ENCODE results near the gene DRC1.
"Not testable (repeated sequence)": the region's sequence is repeated elsewhere in the genome, so short reads cannot be mapped to it uniquely, and the experiment has no call there.

The DRC1 gene
- total RNA-seq, result 0 to 0.15 (median 0.10) reads per million in 4 donors

DNA sequence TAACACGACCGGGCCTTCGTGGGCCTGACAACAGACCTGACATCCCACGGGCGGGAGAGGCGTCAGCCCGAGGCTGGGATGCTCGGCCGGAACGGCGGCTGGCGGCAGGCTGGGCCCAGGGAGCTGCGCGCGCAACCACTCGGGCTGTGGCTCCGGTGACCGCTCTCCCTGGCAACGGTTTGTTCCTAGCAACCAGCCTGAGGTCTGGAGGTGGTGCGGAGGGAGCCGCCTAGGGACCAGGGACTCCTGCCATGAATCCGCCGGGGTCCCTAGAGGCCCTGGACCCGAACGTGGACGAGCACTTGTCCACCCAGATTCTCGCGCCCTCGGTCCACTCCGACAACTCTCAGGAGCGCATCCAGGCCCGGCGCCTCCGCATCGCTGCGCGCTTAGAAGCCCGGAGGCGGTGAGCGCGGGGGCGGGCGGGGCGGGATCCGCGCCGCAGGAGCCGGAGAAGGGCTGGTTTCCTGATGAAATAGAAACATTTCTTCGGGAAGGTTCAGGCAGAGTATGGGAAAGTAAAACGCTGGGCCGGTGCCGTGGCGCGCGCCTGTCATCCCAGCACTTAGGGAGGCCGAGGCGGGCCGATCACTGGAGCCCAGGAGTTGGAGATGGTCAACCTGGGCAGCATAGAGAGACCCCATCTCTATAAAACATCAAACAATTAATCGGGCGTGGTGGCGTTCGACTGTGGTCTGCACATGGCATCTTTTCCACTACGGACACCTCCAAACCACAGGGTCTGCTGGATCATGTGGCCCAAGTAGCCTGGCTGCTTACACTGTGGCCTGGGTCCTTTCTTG lies at the start of gene DRC1:
Gene DRC1 (plus strand): TSS at position 182 of the 803 bp plus-strand sequence. CDS start 70 bp downstream, at position 252.
- DNase-seq, result peak in 1 of 5 donors; percentile 24

DNA sequence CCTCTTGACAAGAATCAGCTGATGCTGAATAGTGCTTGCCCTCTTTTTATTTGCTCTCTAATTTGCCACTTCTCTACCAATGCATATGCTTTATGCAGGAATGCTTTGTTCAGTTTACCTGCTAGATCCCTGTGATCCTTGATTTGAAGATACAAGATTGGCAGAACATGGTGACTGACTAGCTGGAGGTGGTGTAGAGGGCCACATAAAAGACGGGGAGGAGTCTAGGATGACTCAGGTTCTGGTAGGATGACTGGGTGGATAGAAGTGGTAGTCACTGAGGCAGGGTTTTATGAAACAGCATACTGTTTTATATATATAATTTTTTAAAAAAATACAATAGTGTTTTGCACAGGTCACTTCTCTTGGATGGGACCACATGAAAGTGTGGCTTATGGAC lies 48.8 kb upstream of the DRC1 start:
- no peak for DNase-seq

DNA sequence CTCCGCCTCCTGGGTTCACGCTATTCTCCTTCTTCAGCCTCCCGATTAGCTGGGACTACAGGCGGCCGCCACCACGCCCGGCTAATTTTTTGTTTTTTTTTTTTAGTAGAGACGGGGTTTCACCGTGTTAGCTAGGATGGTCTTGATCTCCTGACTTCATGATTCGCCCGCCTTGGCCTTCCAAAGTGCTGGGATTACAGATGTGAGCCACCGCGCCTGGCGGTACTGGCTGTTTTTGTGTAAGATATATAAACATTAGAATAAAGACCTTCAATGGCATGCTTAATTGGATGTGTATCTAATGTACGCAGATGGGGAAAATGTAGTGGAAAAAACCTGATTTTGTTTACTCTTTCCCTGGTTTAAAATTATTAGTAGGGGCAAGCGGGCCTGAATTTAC lies 47.3 kb upstream of the DRC1 start:
- DNase-seq, result not testable (repeated sequence)

DNA sequence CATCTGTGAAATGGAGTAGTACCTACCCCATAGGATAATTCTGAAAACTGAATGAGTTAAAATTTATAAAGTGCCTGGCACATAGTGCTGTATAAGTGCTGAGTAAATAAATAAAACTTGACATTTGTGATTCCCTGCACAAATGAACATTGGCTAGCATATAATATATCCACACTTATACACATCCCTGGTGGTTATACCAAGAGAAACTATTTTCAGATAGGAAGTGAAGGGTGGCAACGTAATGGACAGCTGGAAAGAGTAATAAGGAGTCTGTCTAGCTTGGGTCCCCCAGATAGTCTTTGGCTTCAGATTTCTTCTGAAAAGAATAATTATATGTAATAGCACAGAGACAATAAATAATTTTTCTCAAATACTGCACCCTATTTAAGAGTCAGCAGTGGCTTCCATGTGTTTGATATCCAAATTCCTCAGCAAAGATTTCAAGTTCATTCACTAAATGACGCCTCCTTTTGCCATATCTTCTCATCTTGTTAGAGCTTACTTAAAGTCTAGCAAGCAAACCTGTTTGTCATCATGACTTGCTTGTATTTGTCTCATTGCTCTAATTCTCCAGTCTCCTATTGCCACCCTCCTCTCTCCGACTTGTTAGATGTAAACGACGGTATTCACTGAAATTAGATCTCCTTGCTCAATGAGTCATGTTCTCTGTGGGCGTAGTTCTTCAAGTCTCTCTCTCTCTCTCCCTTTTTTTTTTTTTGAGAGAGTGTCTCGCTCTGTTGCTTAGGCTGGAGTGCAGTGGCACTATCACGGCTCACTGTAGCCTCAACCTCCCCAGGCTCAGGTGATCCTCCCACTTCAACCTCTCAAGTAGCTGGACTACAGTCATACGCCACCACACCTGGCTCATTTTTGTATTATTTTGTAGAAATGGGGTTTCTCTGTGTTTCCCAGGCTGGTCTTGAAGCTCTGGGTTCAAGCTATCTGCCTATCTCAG lies 46.4 kb upstream of the DRC1 start:
- DNase-seq, result peak in 1 of 5 donors; percentile 22

DNA sequence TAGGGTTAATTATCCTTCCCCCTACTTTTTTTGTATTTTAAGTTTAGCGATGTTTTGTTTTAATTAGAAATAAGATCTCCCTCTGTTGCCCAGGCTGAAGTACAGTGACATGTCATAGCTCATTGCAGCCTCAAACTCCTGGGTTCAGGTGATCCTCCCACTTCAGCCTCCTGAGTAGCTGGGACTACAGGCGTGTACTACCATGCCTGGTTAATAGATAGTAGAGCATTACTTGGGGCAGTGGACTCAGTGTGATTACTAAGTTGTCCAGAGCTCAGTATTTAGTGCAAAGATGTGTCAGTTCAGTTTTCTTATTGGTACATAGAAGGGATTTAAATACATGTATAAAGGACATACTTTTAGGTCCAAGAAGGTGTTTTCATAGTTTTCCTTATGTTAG lies 45.6 kb upstream of the DRC1 start:
- no peak for DNase-seq

DNA sequence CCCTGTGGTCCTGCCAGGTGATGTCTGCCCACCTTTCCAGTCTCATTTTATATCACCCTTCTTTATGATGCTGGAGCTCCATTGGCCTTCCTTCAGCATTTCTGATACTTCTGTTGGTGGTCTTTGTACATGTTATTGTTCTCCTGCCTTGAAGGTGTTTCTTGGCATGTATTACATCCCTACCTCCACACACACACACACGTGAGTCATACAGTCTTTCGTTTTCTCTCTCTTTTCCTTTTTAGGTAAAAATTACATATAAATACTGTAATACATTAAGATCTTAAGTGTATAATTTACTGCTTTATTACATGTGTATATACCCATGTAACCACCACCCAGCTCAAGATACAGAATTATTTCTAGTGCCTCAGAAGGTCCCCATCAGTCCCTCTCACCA lies 44.9 kb upstream of the DRC1 start:
- DNase-seq, result no peak

DNA sequence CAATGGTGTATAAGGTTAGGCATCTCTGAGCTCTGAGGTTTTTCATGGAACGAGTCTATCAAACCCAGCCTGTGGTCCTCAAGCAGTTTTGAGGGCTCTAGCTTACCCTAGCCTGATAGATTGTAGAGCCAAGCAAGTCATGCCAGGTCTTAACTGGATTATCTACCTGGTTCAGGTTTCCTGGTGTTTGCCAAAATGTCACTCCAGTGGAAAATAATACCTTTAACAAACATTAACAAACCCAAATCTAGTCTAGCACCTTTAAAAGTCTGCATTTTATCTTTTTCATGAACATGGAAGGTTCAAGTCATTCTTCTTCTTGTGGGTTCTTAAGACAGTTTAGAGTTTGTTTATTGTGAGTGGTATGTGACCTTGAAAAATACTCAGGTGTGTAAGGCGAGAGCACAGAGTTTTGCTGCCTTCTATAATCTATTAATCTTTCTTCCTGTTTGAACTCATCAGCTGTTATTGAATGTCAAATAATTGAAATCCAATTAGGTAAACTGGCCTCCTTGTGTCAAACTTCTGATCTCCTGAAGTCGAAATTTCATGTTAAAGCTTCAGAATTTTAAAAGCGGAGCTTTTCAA lies 41.7 kb upstream of the DRC1 start:
- no peak for DNase-seq

DNA sequence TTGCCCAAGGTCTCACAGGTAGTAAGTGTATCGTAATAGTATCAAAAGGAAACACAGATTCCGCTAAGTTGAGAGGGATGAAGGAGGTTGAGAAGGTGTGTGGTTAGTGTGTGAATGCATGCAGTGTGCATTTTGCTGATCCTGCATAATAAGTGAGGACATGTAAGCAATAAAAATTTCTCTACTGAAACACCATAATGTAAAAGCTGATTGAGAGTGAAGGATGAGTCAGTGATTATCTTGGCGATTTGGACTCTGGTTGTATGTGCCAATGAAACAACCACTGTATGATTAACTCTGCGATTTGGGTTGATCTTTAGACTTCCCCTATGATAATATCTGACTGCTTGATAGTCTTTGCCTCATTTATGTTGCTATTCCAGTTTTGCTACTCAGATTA lies 38.4 kb upstream of the DRC1 start:
- peak in 1 of 5 donors; percentile 26 for DNase-seq

DNA sequence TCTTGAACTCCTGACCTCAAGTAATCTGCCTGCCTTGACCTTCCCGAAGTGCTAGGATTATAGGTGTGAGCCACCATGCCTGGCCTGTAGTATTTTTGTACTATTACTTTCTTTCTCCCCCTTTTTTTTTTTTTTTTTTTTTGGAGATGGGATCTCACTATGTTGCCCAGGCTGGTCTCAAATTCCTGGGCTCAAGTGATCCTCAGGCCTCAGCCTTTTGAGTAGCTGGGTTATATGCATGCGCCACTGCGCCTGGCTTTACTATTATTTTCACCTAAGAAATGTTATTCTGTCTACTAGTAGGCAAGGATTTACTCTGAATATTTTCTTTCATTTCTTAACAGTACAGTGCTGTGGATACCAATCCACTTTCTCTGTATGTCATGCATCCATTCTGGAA lies 37.8 kb upstream of the DRC1 start:
- no peak for DNase-seq

DNA sequence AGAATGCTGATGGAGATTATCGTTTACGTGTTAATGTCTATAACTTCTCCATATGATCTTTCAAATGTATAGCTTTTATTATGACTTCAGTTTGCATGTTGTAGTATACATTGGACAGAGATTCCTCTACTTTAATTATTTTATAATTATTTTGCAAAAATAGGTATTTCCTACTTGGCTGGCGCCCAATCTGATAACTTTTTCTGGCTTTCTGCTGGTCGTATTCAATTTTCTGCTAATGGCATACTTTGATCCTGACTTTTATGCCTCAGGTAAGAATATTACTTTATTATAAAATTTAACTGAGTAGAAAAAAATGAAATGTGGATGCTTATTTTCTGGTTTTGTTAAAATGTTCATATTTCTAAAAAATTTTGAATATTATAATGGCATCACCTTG lies 37.1 kb upstream of the DRC1 start:
- no peak for DNase-seq

DNA sequence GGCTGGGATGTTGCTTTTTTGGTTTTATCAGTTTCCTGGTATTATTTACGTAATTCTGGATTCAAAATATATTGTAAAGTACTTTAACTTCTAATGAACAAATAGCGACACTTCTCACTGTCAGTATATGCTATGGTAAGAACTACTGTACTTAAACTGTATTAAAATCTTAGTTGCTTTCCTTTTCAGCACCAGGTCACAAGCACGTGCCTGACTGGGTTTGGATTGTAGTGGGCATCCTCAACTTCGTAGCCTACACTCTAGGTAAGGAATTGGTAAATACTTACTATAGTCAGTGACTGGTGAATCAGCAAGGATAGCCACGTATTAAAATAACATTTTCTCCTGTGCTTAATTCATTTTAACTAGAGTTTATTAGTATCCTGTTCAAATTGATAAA lies 34.8 kb upstream of the DRC1 start:
- no peak for DNase-seq

DNA sequence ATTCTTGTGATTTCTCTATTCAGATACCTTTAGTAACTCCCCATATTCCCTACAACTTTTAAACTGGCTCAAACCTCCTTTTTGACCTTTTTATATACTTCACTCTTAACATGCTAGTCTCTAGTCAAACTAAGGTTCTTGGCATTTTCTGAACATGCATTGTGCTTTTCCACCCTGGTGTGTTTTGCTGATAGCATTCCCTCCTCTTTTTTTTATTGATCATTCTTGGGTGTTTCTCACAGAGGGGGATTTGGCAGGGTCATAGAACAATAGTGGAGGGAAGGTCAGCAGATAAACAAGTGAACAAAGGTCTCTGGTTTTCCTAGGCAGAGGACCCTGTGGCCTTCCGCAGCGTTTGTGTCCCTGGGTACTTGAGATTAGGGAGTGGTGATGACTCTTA lies 32.1 kb upstream of the DRC1 start:
- not testable (repeated sequence) for DNase-seq

DNA sequence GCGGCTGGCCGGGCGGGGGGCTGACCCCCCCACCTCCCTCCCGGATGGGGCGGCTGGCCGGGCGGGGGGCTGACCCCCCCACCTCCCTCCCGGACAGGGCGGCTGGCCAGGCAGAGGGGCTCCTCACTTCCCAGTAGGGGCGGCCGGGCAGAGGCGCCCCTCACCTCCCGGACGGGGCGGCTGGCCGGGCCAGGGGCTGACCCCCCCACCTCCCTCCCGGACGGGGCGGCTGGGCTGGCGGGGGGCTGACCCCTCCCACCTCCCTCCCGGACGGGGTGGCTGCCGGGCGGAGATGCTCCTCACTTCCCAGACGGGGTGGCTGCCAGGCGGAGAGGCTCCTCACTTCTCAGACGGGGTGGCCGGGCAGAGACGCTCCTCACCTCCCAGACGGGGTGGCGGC lies 30.8 kb upstream of the DRC1 start:
- not testable (repeated sequence) for DNase-seq

DNA sequence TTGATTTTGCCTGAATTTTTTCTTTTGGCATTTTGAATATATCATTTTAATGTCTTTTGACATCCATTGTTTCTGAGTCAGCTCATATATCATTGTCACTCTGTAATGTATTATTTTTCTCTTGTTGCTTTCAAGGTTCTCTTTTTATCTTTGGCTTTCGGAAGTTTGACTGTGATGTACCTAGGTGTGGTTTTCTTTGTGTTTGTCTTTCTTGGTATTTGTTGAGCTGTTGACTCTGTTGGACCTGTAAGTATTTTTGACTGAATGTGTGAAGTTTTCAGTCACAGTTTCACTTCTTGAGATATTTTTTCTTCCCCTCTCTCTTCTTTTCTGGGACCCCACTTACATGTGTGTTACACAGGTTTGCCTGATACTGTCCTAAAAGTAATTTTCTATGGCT lies 24.9 kb upstream of the DRC1 start:
- peak in 1 of 5 donors; percentile 38 for DNase-seq

DNA sequence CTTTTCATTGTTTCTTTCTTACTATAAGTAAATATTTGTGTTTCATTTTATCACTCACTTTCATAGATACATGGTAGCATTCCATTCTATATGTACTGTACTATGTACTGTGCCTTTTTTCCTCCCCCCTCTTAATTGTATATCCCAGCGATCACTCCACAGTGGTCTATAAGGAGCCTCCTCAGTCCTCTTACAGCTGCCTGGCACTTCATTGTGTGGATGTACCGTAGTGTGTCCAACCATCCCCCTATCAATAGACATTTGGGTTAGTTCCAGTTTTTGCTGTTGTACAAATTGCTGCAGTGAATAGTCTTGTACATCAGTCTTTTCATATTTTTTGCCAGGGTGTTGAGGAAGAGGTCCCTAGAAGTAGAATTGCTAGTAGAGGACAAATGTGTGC lies 21.4 kb upstream of the DRC1 start:
- no peak for DNase-seq

DNA sequence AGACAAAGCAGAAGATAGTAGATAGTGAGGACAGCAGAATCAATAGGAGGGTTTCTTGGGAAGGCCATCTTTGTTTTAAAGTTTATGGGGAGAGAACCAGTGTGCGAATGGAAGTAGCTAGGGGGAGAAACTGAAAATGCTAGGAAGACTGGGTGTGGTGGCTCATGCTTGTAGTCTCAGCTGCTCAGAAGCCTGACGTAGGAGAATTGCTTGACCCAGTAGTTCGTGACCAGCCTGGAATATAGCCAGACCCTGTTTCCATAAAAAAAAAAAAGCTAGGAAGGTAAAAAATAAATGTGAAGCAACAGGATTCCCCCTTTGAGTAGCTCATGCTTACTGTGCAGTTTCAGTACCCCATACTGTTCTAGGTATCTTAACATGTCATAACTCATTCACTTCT lies 19.2 kb upstream of the DRC1 start:
- DNase-seq, result no peak

DNA sequence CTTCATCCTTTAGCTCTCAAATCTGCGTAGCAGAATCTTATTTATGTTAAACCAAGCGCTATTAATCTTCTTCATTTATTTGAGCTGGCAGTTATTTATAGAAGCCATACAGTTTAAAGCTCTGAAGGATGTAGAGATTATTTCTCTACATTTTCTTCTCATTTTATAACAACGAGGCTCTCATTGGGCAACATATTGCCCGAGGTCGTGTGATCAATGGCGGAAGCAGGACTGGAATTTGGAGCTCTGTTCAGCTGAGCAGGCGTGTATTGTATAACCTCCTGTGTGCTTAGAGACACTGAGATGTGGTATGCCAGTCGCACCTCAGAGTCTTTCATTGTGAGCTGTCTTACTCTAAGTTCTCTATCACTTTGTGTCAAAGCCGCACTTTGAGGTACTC lies 17.5 kb upstream of the DRC1 start:
- no peak for DNase-seq

DNA sequence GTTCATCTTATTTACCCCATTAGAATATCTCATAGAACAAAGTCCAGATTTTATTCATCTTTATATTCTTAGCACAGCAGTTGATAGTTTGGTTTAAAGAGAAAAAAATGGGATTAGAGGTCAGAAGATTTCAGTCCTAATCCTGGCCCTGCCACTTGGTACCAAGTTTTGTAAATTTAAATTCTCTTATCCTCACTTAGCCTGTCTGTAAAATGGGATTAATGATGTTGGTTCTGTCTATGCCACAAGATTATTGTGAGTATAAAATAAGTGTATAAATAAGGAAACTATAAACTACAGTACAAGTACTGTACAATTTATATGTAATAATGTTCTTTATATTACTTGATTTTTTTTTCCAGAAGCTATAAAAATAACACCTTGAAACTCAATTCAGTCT lies 17.1 kb upstream of the DRC1 start:
- DNase-seq, result no peak

DNA sequence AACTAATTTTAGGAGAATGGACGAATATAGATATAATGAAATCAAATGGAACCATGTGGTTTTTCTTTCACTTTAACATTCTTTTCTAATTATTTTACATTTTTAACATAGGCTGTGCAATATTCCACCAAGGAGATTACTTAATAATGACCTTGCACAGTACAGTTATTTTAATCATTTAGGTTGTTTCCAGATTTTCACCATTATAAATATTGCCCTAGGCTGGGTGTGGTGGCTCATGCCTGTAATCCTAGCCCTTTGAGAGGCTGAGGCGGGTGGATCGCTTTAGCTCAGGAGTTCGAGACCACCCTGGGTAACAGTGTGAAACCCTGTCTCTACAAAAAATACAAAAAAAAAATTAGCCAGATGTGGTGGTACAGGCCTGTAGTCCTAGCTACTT lies 14.5 kb upstream of the DRC1 start:
- DNase-seq, result no peak

DNA sequence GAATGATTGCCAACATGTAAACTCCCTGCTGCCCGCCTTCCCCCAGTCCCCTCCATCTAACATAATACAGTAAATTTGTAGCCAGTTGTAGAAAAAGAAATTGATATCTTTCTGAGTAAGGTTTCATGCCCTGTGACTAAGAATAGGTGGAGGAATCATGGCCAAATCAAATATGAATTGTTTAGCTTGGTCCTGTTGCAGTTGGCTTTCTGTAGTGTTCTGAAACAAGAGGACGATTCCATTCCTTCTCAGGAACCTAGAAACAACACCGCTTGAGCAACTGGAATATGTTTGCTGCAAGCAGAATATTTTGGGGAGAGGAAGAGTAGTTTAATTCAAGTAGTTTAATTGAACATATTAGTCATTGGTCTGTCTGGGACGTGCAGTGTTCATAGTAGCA lies 7.0 kb upstream of the DRC1 start:
- DNase-seq, result no peak

DNA sequence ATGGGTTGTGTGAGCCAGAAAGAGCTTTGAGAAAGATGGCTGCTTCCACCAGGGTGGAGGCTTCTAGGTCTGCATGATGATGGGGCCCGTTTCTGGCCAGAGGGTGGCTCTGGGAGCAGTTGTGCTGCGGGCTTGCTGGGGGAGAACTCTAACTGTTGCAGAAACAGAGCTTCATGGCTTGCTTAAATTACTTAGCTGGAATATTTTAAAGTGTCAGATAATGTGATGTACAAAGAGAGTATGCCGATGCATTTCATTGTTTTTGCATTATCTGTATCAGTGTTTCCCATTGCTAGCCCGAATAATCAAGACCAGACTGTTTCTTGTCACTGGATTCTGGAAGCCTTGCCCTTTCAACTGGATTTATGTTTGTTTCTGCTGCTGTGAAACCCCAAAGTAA lies 6.3 kb upstream of the DRC1 start:
- DNase-seq, result no peak

DNA sequence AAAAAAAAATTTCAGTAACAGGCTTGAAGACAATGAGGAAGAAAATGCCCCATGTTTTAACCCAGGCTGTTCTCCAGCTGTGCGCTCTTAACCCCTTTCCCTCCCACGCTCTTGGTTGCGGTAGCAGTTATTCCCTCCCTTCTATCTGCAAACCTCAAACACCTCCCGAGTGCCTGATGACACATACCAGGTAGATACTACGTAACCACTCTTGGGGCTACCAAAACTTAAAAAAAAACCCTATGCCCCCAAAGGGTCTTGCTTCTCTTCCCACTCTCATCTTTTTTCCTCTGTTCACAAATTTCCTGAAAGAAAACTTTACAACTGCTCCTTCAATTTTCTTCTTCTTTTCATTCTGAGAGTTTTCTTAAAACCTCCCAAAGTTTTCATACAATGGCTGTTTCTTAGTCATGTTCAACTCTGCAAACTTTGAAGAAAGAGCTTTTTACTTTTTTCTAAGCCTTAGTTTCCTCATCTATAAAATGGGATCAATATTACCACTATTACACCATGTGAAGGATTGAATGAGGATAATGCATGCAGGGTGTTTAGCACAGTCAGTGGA lies 4.9 kb upstream of the DRC1 start:
- DNase-seq, result no peak

DNA sequence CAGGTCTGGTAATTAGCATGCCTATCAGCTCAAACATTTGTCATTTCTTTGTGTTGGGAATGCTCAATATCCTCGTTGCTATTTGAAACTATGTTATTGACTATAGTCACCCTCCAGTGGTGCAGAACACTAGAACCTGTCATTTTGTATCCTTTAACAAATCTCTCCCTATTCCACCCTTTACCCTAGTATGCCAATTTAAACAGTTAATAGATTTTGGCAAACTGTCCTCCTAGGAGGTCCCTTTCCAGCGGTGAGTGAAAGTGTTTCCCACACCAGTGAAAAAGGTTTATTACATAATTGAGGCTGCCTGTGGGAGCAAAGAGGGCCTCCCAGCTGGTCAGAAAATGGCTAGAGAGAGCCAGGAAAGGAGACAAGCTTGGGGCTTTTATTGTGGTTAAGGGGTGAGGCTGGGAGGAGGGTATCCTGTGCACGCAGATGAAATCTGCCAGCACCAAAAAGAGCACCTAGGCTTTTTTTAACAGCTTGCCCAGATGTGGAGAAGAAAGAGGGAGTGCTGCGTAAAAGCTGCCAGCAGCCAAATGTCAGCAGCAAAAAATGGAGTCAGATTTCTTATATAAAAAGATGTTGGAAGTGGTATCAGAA lies 1.8 kb upstream of the DRC1 start:
- DNase-seq, result no peak

All from T-helper 1 cell (primary cell).